ENCODE data around the gene SOWAHB. TPM values are rescaled to one million over a fixed set of nuclear protein-coding genes. Genes with fewer than 3 reads are reported as not detected.

SOWAHB gene
- total RNA-seq, 2 donors from 2014 or later: 4.2 to 5.6 TPM

GRCh38 chr4:76856243-76857073 lies 41.5 kb downstream of the SOWAHB start:
- DNase-seq: peak in 1 of 4 donors; percentile 15
- H3K27ac ChIP-seq: peak overlapping the region in 2 of 4 donors; percentile 22 to 53
- peak; percentile 27 for ATAC-seq
- peaks cover 22% of the 10 kb centered on the region for H3K4me1 ChIP-seq
- H3K4me3 ChIP-seq: no peak overlapping the region
- intact Hi-C loops (cut with DNase I): no loop called here
- TF ChIP-seq POLR2A (IDR thresholded peaks at IDR 0.05) (no peak), CTCF (IDR thresholded peaks at IDR 0.05) (no peak)
- 13 to 16% methylated on average over 4 of the region's 4 CpGs for WGBS, 2 donors
- H3K9me3 ChIP-seq: no peaks in the 10 kb centered on the region
- no peaks in the 10 kb centered on the region for H3K27me3 ChIP-seq
- H3K36me3 ChIP-seq (replicated peaks in 1 of 2; ENCODE audit: insufficient read depth in 1 of 2, low read depth in 2 of 2): no peaks in the 10 kb centered on the region

GRCh38 chr4:76854858-76855257 lies 43.1 kb downstream of the SOWAHB start:
- DNase-seq: no peak
- TF ChIP-seq CTCF (IDR thresholded peaks at IDR 0.05) (no peak), POLR2A (IDR thresholded peaks at IDR 0.05) (no peak)
- WGBS, 2 donors: 95 to 96% methylated on average over 8 of the region's 8 CpGs
- no peak for ATAC-seq
- H3K27ac ChIP-seq: no peak overlapping the region
- no peaks in the 10 kb centered on the region for H3K36me3 ChIP-seq (replicated peaks in 1 of 2; ENCODE audit: insufficient read depth in 1 of 2, low read depth in 2 of 2)
- H3K27me3 ChIP-seq: no peaks in the 10 kb centered on the region
- intact Hi-C loops (cut with DNase I): no loop called here
- H3K4me1 ChIP-seq: peaks cover 22% of the 10 kb centered on the region
- H3K4me3 ChIP-seq: no peak overlapping the region
- H3K9me3 ChIP-seq: no peaks in the 10 kb centered on the region

- H3K4me3 ChIP-seq: no peak overlapping the region
Observed at GRCh38 chr4:76851375-76851774, 46.6 kb downstream of the SOWAHB start.

GRCh38 chr4:76850010-76850441 lies 47.9 kb downstream of the SOWAHB start:
- H3K4me3 ChIP-seq: no peak overlapping the region
- no peaks in the 10 kb centered on the region for H3K4me1 ChIP-seq
- DNase-seq (peak in 2 of 4 donors; percentile 12 to 24), ATAC-seq (no peak)
- no peak for TF ChIP-seq CTCF (IDR thresholded peaks at IDR 0.05)
- TF ChIP-seq POLR2A (IDR thresholded peaks at IDR 0.05): no peak
- H3K36me3 ChIP-seq (replicated peaks in 1 of 2; ENCODE audit: insufficient read depth in 1 of 2, low read depth in 2 of 2): no peaks in the 10 kb centered on the region
- no peaks in the 10 kb centered on the region for H3K27me3 ChIP-seq
- intact Hi-C loops (cut with DNase I): no loop called here
- 55 to 60% methylated on average over 4 of the region's 4 CpGs for WGBS, 2 donors
- no peaks in the 10 kb centered on the region for H3K9me3 ChIP-seq
- H3K27ac ChIP-seq: no peak overlapping the region

More at GRCh38 chr4:76851375-76851774, 46.6 kb downstream of the SOWAHB start:
- no peak for ATAC-seq
- intact Hi-C loops (cut with DNase I): no loop called here
- no peaks in the 10 kb centered on the region for H3K27me3 ChIP-seq
- H3K4me1 ChIP-seq: peaks cover 9% of the 10 kb centered on the region
- H3K36me3 ChIP-seq (replicated peaks in 1 of 2; ENCODE audit: insufficient read depth in 1 of 2, low read depth in 2 of 2): no peaks in the 10 kb centered on the region
- DNase-seq: no peak
- no peaks in the 10 kb centered on the region for H3K9me3 ChIP-seq
- WGBS, 2 donors: 92 to 98% methylated on average over 2 of the region's 2 CpGs
- no peak overlapping the region for H3K27ac ChIP-seq
- no peak for TF ChIP-seq POLR2A (IDR thresholded peaks at IDR 0.05)
- TF ChIP-seq CTCF (IDR thresholded peaks at IDR 0.05): no peak

Other genes with a start within 250 kb of the SOWAHB start
- 10 to 100 TPM; 41.9 to 48.3 TPM for gene SEPTIN11, start 51.6 kb upstream of the SOWAHB start, total RNA-seq
- gene CCNI, start 177.8 kb upstream of the SOWAHB start, total RNA-seq: 100 to 1,000 TPM in 1 of 2 donors, 10 to 100 TPM in 1; 92.6 to 185 TPM

Measured in body of pancreas (tissue), 4 donors.